ENCODE measurements around the gene KRT86. TPM values are rescaled to one million over a fixed set of nuclear protein-coding genes. Genes with fewer than 3 reads are reported as not detected.

The KRT86 gene
- total RNA-seq, 1 donor from 2014 or later, result not detected

DNA sequence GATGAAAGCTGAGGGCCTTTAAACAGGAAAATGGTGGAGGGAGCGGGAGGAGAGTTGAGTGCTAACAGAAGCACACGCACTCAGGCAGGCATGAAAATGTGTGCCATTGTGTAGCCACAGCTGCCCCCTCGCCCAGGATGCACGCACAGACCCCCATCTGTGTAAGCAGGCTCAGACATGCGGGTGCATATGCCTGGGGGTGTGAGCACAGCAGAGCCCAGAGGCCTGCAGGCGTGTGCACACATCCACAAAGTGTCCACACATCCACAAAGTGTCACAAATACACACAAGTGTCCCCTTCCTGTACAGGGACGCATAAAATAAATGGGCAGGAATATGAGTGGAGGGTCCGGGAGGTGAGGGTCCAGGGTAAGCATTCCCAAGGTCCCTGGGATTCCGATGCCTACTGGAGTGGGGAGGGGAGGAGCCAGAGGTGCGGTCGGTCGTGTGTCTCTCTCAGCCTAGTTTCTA is 42.2 kb upstream of the KRT86 start:
- H3K27ac Mint-ChIP-seq (ENCODE audit: unreplicated experiment), result no peak overlapping the region

DNA sequence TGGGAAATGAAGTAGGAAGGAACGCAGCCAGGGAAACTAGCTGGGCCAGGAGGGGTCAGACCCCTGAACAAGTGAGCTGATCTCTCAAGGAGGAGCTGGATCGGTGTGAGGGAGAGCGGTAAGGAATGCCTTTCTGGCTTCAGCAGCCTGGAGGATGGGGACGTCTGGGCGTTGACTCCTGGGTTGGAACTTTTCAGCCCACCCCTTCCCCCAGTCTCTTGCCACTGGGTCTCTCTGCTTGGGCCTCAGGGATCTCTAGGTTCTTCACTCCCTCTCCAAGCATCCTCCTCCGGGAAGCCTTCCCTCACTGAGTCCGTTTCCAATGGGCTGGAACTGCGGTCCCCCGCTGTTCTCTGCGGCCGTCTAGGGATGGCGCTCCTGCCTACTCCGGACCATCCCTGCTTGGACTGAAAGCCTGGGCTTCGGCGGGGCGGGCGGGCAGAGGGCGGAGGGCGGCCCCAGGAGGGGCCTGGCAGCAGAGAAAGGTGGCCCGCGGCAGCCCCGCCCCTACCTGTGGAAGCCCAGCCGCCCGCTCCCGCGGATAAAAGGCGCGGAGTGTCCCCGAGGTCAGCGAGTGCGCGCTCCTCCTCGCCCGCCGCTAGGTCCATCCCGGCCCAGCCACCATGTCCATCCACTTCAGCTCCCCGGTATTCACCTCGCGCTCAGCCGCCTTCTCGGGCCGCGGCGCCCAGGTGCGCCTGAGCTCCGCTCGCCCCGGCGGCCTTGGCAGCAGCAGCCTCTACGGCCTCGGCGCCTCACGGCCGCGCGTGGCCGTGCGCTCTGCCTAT is 41.6 kb upstream of the KRT86 start, which contains the start of gene KRT7:
KRT7 (plus strand) TSS at position 570 of the 788 bp plus-strand sequence; CDS start at position 624, 54 bp downstream.
- DNase-seq (ENCODE audit: low spot score), result no peak
- Mint-ChIP-seq H3K27me3 (ENCODE audit: unreplicated experiment) (peaks cover 21% of the 10 kb centered on the region), H3K36me3 (ENCODE audit: low read depth, unreplicated experiment) (no peaks in the 10 kb centered on the region), H3K4me1 (ENCODE audit: unreplicated experiment) (peaks cover 22% of the 10 kb centered on the region), H3K4me3 (ENCODE audit: unreplicated experiment) (peak within 1 kb of the TSS; percentile 16), H3K27ac (ENCODE audit: unreplicated experiment) (no peak within 1 kb of the TSS), H3K9me3 (ENCODE audit: unreplicated experiment) (no peaks in the 10 kb centered on the region)
- TF ChIP-seq, protein P1, sequence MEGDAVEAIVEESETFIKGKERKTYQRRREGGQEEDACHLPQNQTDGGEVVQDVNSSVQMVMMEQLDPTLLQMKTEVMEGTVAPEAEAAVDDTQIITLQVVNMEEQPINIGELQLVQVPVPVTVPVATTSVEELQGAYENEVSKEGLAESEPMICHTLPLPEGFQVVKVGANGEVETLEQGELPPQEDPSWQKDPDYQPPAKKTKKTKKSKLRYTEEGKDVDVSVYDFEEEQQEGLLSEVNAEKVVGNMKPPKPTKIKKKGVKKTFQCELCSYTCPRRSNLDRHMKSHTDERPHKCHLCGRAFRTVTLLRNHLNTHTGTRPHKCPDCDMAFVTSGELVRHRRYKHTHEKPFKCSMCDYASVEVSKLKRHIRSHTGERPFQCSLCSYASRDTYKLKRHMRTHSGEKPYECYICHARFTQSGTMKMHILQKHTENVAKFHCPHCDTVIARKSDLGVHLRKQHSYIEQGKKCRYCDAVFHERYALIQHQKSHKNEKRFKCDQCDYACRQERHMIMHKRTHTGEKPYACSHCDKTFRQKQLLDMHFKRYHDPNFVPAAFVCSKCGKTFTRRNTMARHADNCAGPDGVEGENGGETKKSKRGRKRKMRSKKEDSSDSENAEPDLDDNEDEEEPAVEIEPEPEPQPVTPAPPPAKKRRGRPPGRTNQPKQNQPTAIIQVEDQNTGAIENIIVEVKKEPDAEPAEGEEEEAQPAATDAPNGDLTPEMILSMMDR (IDR thresholded peaks at IDR 0.05; ENCODE audit: unreplicated experiment), result no peak

More for the DNA sequence above, 42.2 kb upstream of the KRT86 start:
- Mint-ChIP-seq H3K9me3 (ENCODE audit: unreplicated experiment) (no peaks in the 10 kb centered on the region), H3K27me3 (ENCODE audit: unreplicated experiment) (peaks cover 21% of the 10 kb centered on the region), H3K4me1 (ENCODE audit: unreplicated experiment) (peaks cover 22% of the 10 kb centered on the region), H3K4me3 (ENCODE audit: unreplicated experiment) (peak overlapping the region; percentile 16), H3K36me3 (ENCODE audit: low read depth, unreplicated experiment) (no peaks in the 10 kb centered on the region)
- no peak for DNase-seq (ENCODE audit: low spot score)
- TF ChIP-seq, protein P1 (IDR thresholded peaks at IDR 0.05; ENCODE audit: unreplicated experiment), result no peak

DNA sequence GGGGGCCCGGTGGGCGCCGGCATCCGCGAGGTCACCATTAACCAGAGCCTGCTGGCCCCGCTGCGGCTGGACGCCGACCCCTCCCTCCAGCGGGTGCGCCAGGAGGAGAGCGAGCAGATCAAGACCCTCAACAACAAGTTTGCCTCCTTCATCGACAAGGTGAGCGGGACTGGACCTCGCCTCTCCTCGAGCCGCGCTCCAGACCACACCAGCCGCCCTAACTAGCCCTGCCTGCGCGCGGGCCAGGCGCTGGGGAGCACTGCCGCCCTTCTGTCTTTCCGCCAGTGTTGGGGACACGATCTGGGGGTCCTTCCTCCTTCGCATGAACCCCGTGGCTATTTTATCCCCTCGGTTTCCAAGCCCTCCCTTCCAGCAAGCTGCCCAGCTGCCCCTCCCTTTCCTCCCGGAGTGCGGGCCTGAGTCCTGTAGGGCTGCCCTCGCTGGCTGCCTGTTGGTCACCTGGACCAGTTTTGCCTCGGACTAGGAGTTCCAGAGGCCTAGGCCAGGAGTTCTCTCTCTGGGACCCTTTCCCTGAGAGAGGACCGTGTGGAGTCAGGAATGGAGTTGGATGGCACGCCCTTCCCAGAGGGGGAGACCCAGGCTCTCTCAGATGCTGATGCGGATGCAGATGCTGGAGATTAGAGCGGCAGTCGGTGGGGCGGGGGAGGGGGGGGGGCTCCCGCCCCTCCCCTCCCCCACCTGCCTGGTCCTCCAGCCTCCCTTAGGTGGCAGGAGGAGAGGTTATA is 40.8 kb upstream of the KRT86 start:
- H3K36me3 Mint-ChIP-seq (ENCODE audit: low read depth, unreplicated experiment), result no peaks in the 10 kb centered on the region
- H3K4me1 Mint-ChIP-seq (ENCODE audit: unreplicated experiment), result peaks cover 22% of the 10 kb centered on the region
- peaks cover 21% of the 10 kb centered on the region for H3K27me3 Mint-ChIP-seq (ENCODE audit: unreplicated experiment)
- H3K9me3 Mint-ChIP-seq (ENCODE audit: unreplicated experiment), result no peaks in the 10 kb centered on the region
- H3K4me3 Mint-ChIP-seq (ENCODE audit: unreplicated experiment), result no peak overlapping the region
- TF ChIP-seq, protein P1 (IDR thresholded peaks at IDR 0.05; ENCODE audit: unreplicated experiment), result no peak
- no peak for DNase-seq (ENCODE audit: low spot score)
- H3K27ac Mint-ChIP-seq (ENCODE audit: unreplicated experiment), result no peak overlapping the region

DNA sequence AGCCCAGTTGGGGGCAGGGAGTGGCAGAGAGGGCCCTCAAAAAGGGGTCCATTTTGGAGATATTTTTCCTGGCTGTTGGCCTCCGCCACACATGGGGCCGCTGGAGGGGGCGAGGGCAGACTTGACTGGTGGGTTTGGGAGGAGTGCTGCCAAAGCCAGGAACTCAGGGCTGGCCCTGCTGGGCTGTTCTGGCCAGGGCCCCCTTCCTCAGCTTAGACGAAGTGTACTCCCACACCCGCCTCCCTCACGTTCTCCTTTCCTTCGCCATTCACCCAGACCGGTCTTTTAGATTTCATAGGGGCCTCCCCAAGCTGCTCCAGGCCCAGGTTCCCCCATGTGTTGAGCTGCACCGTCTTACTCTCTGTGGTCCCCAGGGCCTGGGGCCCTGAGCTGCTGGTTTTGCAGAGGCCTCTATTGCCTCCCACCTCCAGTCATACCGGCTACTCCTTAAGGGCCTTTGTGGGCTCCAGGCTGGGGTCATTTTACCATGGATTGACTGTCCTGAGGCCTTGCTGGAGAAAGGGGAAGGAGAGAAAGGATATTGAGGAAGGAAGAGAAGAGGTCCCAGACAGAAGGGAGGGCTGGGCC is 40.1 kb upstream of the KRT86 start:
- H3K36me3 Mint-ChIP-seq (ENCODE audit: low read depth, unreplicated experiment), result no peaks in the 10 kb centered on the region
- no peak overlapping the region for H3K27ac Mint-ChIP-seq (ENCODE audit: unreplicated experiment)
- no peak overlapping the region for H3K4me3 Mint-ChIP-seq (ENCODE audit: unreplicated experiment)
- H3K27me3 Mint-ChIP-seq (ENCODE audit: unreplicated experiment), result peaks cover 21% of the 10 kb centered on the region
- H3K4me1 Mint-ChIP-seq (ENCODE audit: unreplicated experiment), result peaks cover 22% of the 10 kb centered on the region
- no peaks in the 10 kb centered on the region for H3K9me3 Mint-ChIP-seq (ENCODE audit: unreplicated experiment)
- TF ChIP-seq, protein P1 (IDR thresholded peaks at IDR 0.05; ENCODE audit: unreplicated experiment), result no peak
- DNase-seq (ENCODE audit: low spot score), result no peak

All from endothelial cell (in vitro differentiated cells).